GM12873 (cell line): ENCODE measurements around the gene LRRD1.

Experiments
- CTCF ChIP-seq: IDR thresholded peaks from 2 replicates; pipeline ENCODE4 v1.5.1; 2012; ENCODE audit warnings: low read depth, mild to moderate bottlenecking, moderate library complexity, low read length, control low read depth; ENCODE audit not compliant: insufficient read depth; ENCODE audit errors: missing control alignments

The LRRD1 gene

GRCh38 chr7:92200791-92201190 lies 21.8 kb upstream of the LRRD1 start:
- no peak for TF ChIP-seq CTCF

- no peak for TF ChIP-seq CTCF
Observed at GRCh38 chr7:92192326-92192725, 13.4 kb upstream of the LRRD1 start.

- no peak for TF ChIP-seq CTCF
Observed at GRCh38 chr7:92177362-92177761, 1.6 kb downstream of the LRRD1 start.

- no peak for TF ChIP-seq CTCF
Observed at GRCh38 chr7:92161271-92161670, 17.7 kb downstream of the LRRD1 start.

GRCh38 chr7:92158660-92159575 lies 20.0 kb downstream of the LRRD1 start:
- TF ChIP-seq CTCF, result no peak

- no peak for TF ChIP-seq CTCF
Observed at GRCh38 chr7:92156990-92157389, 22.0 kb downstream of the LRRD1 start.

- no peak for TF ChIP-seq CTCF
Observed at GRCh38 chr7:92155108-92155739, 23.7 kb downstream of the LRRD1 start.
